ENCODE measurements around the gene LDHD. TPM values are rescaled to one million over a fixed set of nuclear protein-coding genes. Genes with fewer than 3 reads are reported as not detected.

LDHD gene
- total and polyA plus RNA-seq, 9 of the 15 experiments (the other 6 are each of a cell fraction or from before 2014, with no cell fraction given), result 0.19 to 0.86 (median 0.54) TPM; not detected in 3

DNA sequence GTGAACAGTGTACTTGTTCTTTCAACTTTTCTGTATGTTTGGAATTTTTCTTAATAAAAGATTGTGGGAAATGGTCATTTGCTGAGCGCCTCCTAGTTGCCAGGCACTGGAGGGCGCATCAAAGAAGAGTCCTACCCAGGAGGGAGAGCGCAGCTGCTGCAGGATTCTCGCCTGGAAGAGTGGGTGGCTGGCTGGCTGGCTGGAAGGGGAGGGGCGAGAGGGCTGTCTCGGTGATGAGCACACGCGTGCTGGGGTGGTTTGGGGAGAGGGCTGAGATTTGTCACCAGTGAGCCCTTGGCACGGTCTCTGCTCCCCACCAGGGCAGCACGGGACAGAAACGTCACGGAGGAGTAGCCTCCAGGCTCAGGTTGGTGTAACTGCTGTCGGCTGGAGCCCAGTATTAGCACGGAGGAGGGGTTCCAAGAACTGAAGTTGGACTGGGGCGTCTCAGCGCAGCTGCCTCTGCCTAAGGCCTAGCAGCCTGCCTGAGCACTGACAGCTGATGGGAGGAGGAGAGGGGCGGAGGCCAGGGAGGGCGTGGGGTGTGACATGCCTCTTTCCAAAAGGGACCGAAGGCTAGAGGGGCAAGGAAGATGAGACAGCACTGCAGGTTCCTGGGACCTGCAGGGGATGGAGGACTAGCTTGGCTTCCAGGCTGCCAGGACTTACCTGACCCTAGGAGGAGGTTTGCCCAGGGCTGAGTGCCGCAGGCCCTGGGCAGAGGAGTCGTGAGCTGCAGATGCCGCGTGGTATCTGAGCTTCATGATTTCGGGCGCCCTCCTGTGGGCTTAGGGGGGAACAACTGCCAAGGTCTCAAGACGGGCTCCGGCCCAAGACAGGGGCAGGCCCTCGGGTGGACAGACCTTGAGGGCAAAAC lies 5.7 kb downstream of the LDHD start (continued):
- TF ChIP-seq, protein P1, sequence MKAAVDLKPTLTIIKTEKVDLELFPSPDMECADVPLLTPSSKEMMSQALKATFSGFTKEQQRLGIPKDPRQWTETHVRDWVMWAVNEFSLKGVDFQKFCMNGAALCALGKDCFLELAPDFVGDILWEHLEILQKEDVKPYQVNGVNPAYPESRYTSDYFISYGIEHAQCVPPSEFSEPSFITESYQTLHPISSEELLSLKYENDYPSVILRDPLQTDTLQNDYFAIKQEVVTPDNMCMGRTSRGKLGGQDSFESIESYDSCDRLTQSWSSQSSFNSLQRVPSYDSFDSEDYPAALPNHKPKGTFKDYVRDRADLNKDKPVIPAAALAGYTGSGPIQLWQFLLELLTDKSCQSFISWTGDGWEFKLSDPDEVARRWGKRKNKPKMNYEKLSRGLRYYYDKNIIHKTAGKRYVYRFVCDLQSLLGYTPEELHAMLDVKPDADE (conservative IDR thresholded peaks at IDR 0.05; ENCODE audit: control insufficient read depth, low read depth, low read length), result 0 out of 2 replicates have a peak, but pooled peaks have one; percentile 57
- TF ChIP-seq ZSCAN29 (IDR thresholded peaks at IDR 0.05) (no peak), BDP1 (IDR thresholded peaks at IDR 0.05; ENCODE audit: insufficient read depth, insufficient read length) (no peak), ZNF75A (CRISPR knock-in tag; IDR thresholded peaks at IDR 0.05) (no peak), NUFIP1 (IDR thresholded peaks at IDR 0.05; ENCODE audit: partially characterized antibody) (peak; percentile 46), CREM (IDR thresholded peaks at IDR 0.05; ENCODE audit: low read depth) (peak; percentile 31), DACH1 (IDR thresholded peaks at IDR 0.05; ENCODE audit: partially characterized antibody) (peak; percentile 76), ARID1B (IDR thresholded peaks at IDR 0.05) (no peak), SMC3 (conservative IDR thresholded peaks at IDR 0.05; ENCODE audit: insufficient read depth, low read depth, low read length) (peak; percentile 93), THRAP3 (IDR thresholded peaks at IDR 0.05; ENCODE audit: borderline replicate concordance) (0 out of 2 replicates have a peak, but pooled peaks have one; percentile 33), HDAC2 (IDR thresholded peaks at IDR 0.05) (peak; percentile 94), MAZ (CRISPR knock-in tag; conservative IDR thresholded peaks at IDR 0.05 in 1 of 2, IDR thresholded peaks at IDR 0.05 in 1 of 2) (peak; percentile 76 to 85; a peak in 3 of 4 replicates), RBBP5 (IDR thresholded peaks at IDR 0.05; ENCODE audit: borderline replicate concordance, insufficient read depth, low read length, poor library complexity, severe bottlenecking) (peak; percentile 52)
- TF ChIP-seq, protein P2, sequence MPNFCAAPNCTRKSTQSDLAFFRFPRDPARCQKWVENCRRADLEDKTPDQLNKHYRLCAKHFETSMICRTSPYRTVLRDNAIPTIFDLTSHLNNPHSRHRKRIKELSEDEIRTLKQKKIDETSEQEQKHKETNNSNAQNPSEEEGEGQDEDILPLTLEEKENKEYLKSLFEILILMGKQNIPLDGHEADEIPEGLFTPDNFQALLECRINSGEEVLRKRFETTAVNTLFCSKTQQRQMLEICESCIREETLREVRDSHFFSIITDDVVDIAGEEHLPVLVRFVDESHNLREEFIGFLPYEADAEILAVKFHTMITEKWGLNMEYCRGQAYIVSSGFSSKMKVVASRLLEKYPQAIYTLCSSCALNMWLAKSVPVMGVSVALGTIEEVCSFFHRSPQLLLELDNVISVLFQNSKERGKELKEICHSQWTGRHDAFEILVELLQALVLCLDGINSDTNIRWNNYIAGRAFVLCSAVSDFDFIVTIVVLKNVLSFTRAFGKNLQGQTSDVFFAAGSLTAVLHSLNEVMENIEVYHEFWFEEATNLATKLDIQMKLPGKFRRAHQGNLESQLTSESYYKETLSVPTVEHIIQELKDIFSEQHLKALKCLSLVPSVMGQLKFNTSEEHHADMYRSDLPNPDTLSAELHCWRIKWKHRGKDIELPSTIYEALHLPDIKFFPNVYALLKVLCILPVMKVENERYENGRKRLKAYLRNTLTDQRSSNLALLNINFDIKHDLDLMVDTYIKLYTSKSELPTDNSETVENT (CRISPR knock-in tag; IDR thresholded peaks at IDR 0.05), result no peak
- TF ChIP-seq, protein P3, sequence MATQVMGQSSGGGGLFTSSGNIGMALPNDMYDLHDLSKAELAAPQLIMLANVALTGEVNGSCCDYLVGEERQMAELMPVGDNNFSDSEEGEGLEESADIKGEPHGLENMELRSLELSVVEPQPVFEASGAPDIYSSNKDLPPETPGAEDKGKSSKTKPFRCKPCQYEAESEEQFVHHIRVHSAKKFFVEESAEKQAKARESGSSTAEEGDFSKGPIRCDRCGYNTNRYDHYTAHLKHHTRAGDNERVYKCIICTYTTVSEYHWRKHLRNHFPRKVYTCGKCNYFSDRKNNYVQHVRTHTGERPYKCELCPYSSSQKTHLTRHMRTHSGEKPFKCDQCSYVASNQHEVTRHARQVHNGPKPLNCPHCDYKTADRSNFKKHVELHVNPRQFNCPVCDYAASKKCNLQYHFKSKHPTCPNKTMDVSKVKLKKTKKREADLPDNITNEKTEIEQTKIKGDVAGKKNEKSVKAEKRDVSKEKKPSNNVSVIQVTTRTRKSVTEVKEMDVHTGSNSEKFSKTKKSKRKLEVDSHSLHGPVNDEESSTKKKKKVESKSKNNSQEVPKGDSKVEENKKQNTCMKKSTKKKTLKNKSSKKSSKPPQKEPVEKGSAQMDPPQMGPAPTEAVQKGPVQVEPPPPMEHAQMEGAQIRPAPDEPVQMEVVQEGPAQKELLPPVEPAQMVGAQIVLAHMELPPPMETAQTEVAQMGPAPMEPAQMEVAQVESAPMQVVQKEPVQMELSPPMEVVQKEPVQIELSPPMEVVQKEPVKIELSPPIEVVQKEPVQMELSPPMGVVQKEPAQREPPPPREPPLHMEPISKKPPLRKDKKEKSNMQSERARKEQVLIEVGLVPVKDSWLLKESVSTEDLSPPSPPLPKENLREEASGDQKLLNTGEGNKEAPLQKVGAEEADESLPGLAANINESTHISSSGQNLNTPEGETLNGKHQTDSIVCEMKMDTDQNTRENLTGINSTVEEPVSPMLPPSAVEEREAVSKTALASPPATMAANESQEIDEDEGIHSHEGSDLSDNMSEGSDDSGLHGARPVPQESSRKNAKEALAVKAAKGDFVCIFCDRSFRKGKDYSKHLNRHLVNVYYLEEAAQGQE (IDR thresholded peaks at IDR 0.05; ENCODE audit: borderline replicate concordance), result peak; percentile 92
- TF ChIP-seq, protein P3 (CRISPR knock-in tag; IDR thresholded peaks at IDR 0.05; ENCODE audit: low read depth), result no peak
